ENCODE data around the gene SYT17. TPM values are rescaled to one million over a fixed set of nuclear protein-coding genes. Genes with fewer than 3 reads are reported as not detected.

Gene SYT17
- total RNA-seq, 2 experiments from 2014 or later, result 6.2 to 10.3 TPM

- no peak for TF ChIP-seq CTCF (conservative IDR thresholded peaks at IDR 0.05; ENCODE audit: low read length)
- TF ChIP-seq EZH2phosphoT487 (IDR thresholded peaks at IDR 0.05; ENCODE audit: borderline replicate concordance, low read depth, low read length), result no peak
- no peak for DNase-seq (ENCODE audit: low spot score)
- intact Hi-C loops (cut with micrococcal nuclease; ENCODE audit: unreplicated experiment), result no loop called here
- ChIA-PET CTCF (ENCODE audit: unreplicated experiment) (no interaction called here), POLR2A (no interaction called here)
- Histone ChIP-seq H3K27ac (ENCODE audit: low read depth, low read length, poor library complexity, severe bottlenecking) (no peak overlapping the region), H3K9me2 (ENCODE audit: insufficient read depth, low read length) (no peaks in the 10 kb centered on the region), H3K36me3 (ENCODE audit: insufficient read depth, low read length) (no peaks in the 10 kb centered on the region), H4K20me1 (ENCODE audit: insufficient read depth, low read length) (no peaks in the 10 kb centered on the region), H3K4me2 (ENCODE audit: low read length) (no peak overlapping the region), H3K4me1 (ENCODE audit: insufficient read depth, low read length, poor library complexity, severe bottlenecking) (no peaks in the 10 kb centered on the region), H3K4me3 (ENCODE audit: low read depth, low read length, poor library complexity, severe bottlenecking) (no peak overlapping the region), H3K9me3 (ENCODE audit: low read length) (no peaks in the 10 kb centered on the region), H3K79me2 (ENCODE audit: insufficient read depth, low read depth, low read length) (no peaks in the 10 kb centered on the region), H2AFZ (ENCODE audit: low read length) (no peak overlapping the region)
- no TSS peak for BruUV-seq (replicated peaks)
These were observed 119.2 kb downstream of the SYT17 start for GRCh38 chr16:19287241-19287640.

GRCh38 chr16:19288872-19289799, 121.1 kb downstream of the SYT17 start:
- Histone ChIP-seq H3K36me3 (ENCODE audit: insufficient read depth, low read length) (no peaks in the 10 kb centered on the region), H3K9me3 (ENCODE audit: low read length) (no peaks in the 10 kb centered on the region), H3K79me2 (ENCODE audit: insufficient read depth, low read depth, low read length) (no peaks in the 10 kb centered on the region), H3K27ac (ENCODE audit: low read depth, low read length, poor library complexity, severe bottlenecking) (no peak overlapping the region), H2AFZ (ENCODE audit: low read length) (no peak overlapping the region), H3K9me2 (ENCODE audit: insufficient read depth, low read length) (no peaks in the 10 kb centered on the region), H3K4me3 (ENCODE audit: low read depth, low read length, poor library complexity, severe bottlenecking) (no peak overlapping the region), H3K4me2 (ENCODE audit: low read length) (no peak overlapping the region), H4K20me1 (ENCODE audit: insufficient read depth, low read length) (no peaks in the 10 kb centered on the region), H3K4me1 (ENCODE audit: insufficient read depth, low read length, poor library complexity, severe bottlenecking) (peaks cover 5% of the 10 kb centered on the region)
- ChIA-PET CTCF (ENCODE audit: unreplicated experiment) (no interaction called here), POLR2A (no interaction called here)
- intact Hi-C loops (cut with micrococcal nuclease; ENCODE audit: unreplicated experiment), result no loop called here
- TF ChIP-seq CTCF (conservative IDR thresholded peaks at IDR 0.05; ENCODE audit: low read length) (no peak), EZH2phosphoT487 (IDR thresholded peaks at IDR 0.05; ENCODE audit: borderline replicate concordance, low read depth, low read length) (no peak)
- BruUV-seq (replicated peaks), result no TSS peak
- DNase-seq (ENCODE audit: low spot score), result no peak

- intact Hi-C loops (cut with micrococcal nuclease; ENCODE audit: unreplicated experiment), result no loop called here
- Histone ChIP-seq H3K4me1 (ENCODE audit: insufficient read depth, low read length, poor library complexity, severe bottlenecking) (peaks cover 12% of the 10 kb centered on the region), H3K9me2 (ENCODE audit: insufficient read depth, low read length) (no peaks in the 10 kb centered on the region), H3K4me3 (ENCODE audit: low read depth, low read length, poor library complexity, severe bottlenecking) (no peak overlapping the region), H2AFZ (ENCODE audit: low read length) (no peak overlapping the region), H3K27ac (ENCODE audit: low read depth, low read length, poor library complexity, severe bottlenecking) (no peak overlapping the region), H3K79me2 (ENCODE audit: insufficient read depth, low read depth, low read length) (no peaks in the 10 kb centered on the region), H3K9me3 (ENCODE audit: low read length) (no peaks in the 10 kb centered on the region), H3K36me3 (ENCODE audit: insufficient read depth, low read length) (no peaks in the 10 kb centered on the region), H3K4me2 (ENCODE audit: low read length) (no peak overlapping the region), H4K20me1 (ENCODE audit: insufficient read depth, low read length) (no peaks in the 10 kb centered on the region)
- ChIA-PET POLR2A (no interaction called here), CTCF (ENCODE audit: unreplicated experiment) (no interaction called here)
- DNase-seq (ENCODE audit: low spot score), result no peak
- TF ChIP-seq EZH2phosphoT487 (IDR thresholded peaks at IDR 0.05; ENCODE audit: borderline replicate concordance, low read depth, low read length) (no peak), CTCF (conservative IDR thresholded peaks at IDR 0.05; ENCODE audit: low read length) (no peak)
- BruUV-seq (replicated peaks), result no TSS peak
These were observed 121.9 kb downstream of the SYT17 start for GRCh38 chr16:19289811-19290485.
